HepG2 (cell line): ENCODE results near the gene TTC23. TPM values are rescaled to one million over a fixed set of nuclear protein-coding genes. Genes with fewer than 3 reads are reported as not detected.

Experiments
- ATF7 ChIP-seq, 2 experiments: fragments of 450-650 bp in 1 of 2; sonication (generic) in 1 of 2; formaldehyde crosslinking in 1 of 2; IDR thresholded peaks; 2 replicates each; pipeline versions ENCODE4 v1.4.0 to v1.6.1; 2016 to 2020; ENCODE audit warnings: antibody characterized with exemption in 1 of 2, mild to moderate bottlenecking in 1 of 2, missing genetic modification reagents in 1 of 2
- BATF2 ChIP-seq: sonication (generic); formaldehyde crosslinking; IDR thresholded peaks from 2 replicates; pipeline ENCODE4 v1.8.0; 2022; ENCODE audit warnings: mild to moderate bottlenecking, missing genetic modification reagents, moderate library complexity
- GABPA ChIP-seq, 2 experiments: IDR thresholded peaks; 2 replicates each; pipeline ENCODE4 v1.6.1; 2011 to 2016; ENCODE audit warnings: low read depth in 2 of 2, low read length in 1 of 2, missing biosample characterization in 1 of 2, missing genetic modification characterization in 1 of 2
- GABPB1 ChIP-seq: IDR thresholded peaks from 2 replicates; pipeline ENCODE4 v1.6.1; 2016; ENCODE audit warnings: mild to moderate bottlenecking, missing genetic modification reagents, moderate library complexity, missing compliant biosample characterization
- HNRNPLL ChIP-seq: fragments of 200-400 bp; formaldehyde crosslinking; IDR thresholded peaks from 2 replicates; pipeline ENCODE4 v1.6.1; 2017; ENCODE audit warnings: mild to moderate bottlenecking, low read depth, low read length; ENCODE audit not compliant: poor library complexity, severe bottlenecking
- KMT2B ChIP-seq: IDR thresholded peaks from 2 replicates; pipeline ENCODE4 v1.6.1; 2016; ENCODE audit warnings: missing genetic modification reagents, missing compliant biosample characterization
- NR2F2 ChIP-seq: IDR thresholded peaks from 2 replicates; pipeline ENCODE4 v1.6.1; 2012; ENCODE audit warnings: low read depth, inconsistent platforms, borderline replicate concordance
- PAXIP1 ChIP-seq: sonication (generic); formaldehyde crosslinking; conservative IDR thresholded peaks from 2 replicates; pipeline ENCODE4 v1.4.0; 2020; ENCODE audit warnings: mild to moderate bottlenecking, missing genetic modification reagents, moderate library complexity
- SETDB1 ChIP-seq: sonication (generic); formaldehyde crosslinking; IDR thresholded peaks from 2 replicates; pipeline ENCODE4 v1.5.1; 2020; ENCODE audit warnings: missing genetic modification reagents, mild to moderate bottlenecking, borderline replicate concordance
- SIX1 ChIP-seq: sonication (generic); formaldehyde crosslinking; IDR thresholded peaks from 2 replicates; pipeline ENCODE4 v1.4.0; 2020; ENCODE audit warnings: missing genetic modification reagents, borderline replicate concordance
- SOX13 ChIP-seq, 3 experiments: fragments of 450-650 bp in 1 of 3; sonication (generic) in 1 of 3; formaldehyde crosslinking in 1 of 3; IDR thresholded peaks in 2 of 3; conservative IDR thresholded peaks in 1 of 3; 2 replicates each; pipeline versions ENCODE4 v1.5.0 to v1.6.1; 2016 to 2020; ENCODE audit warnings: antibody characterized with exemption in 1 of 3, mild to moderate bottlenecking in 1 of 3, missing compliant biosample characterization in 1 of 3, missing genetic modification reagents in 1 of 3, moderate library complexity in 1 of 3
- STAT6 ChIP-seq: sonication (generic); formaldehyde crosslinking; IDR thresholded peaks from 2 replicates; pipeline ENCODE4 v1.4.0; 2020; ENCODE audit warnings: missing genetic modification reagents, mild to moderate bottlenecking, borderline replicate concordance
- ZBTB43 ChIP-seq: sonication (generic); formaldehyde crosslinking; conservative IDR thresholded peaks from 2 replicates; pipeline ENCODE4 v1.4.0; 2020; ENCODE audit warnings: missing genetic modification reagents
- ZEB1 ChIP-seq: IDR thresholded peaks from 2 replicates; pipeline ENCODE4 v1.6.1; 2012; ENCODE audit warnings: mild to moderate bottlenecking, low read depth, inconsistent platforms; ENCODE audit not compliant: insufficient replicate concordance
- ZNF253 ChIP-seq: sonication (generic); formaldehyde crosslinking; IDR thresholded peaks from 2 replicates; pipeline ENCODE4 v1.8.0; 2022; ENCODE audit warnings: mild to moderate bottlenecking, missing genetic modification reagents, borderline replicate concordance
- ZNF264 ChIP-seq: sonication (generic); formaldehyde crosslinking; IDR thresholded peaks from 2 replicates; pipeline ENCODE4 v1.4.0; 2020; ENCODE audit warnings: missing genetic modification reagents
- ZNF563 ChIP-seq: sonication (generic); formaldehyde crosslinking; IDR thresholded peaks from 2 replicates; pipeline ENCODE4 v1.8.0; 2022; ENCODE audit warnings: mild to moderate bottlenecking, moderate library complexity, missing genetic modification reagents
- ZNF7 ChIP-seq: IDR thresholded peaks from 2 replicates; pipeline ENCODE4 v1.6.1; 2016; ENCODE audit warnings: missing biosample characterization, missing genetic modification reagents
- ZNF720 ChIP-seq: sonication (generic); formaldehyde crosslinking; IDR thresholded peaks from 2 replicates; pipeline ENCODE4 v1.4.0; 2020; ENCODE audit warnings: missing genetic modification reagents
- polyA plus RNA-seq, 8 experiments: library from polyadenylated mRNA; depleted of rRNA in 3 of 8; stranded (reverse) in 7 of 8; unstranded in 1 of 8; fragments of >200 nt; fragmentation: Illumina TruSeq in 4 of 8; extraction: Trizol in 4 of 8; gene quantifications; 2 replicates each; pipeline versions ENCODE4 v1.2.1 to v1.2.3, GENCODE V29; 2011 to 2016; ENCODE audit warnings: low read depth in 4 of 8, missing spikeins in 1 of 8, mixed read lengths in 1 of 8; ENCODE audit not compliant: insufficient read depth in 1 of 8
- total RNA-seq, 5 experiments: library from RNA; depleted of rRNA; stranded (reverse); fragments of >200 nt; fragmentation: Illumina TruSeq; extraction: Trizol; gene quantifications; 2 replicates each; pipeline ENCODE4 v1.2.3, GENCODE V29; 2016; ENCODE audit warnings: low read depth in 1 of 5

The TTC23 gene
- total and polyA plus RNA-seq, 2 of the 13 experiments (the other 11 are each of a cell fraction or from before 2014, with no cell fraction given), result 1.6 to 11.7 TPM

GRCh38 chr15:99250857-99251841 is 1.8 kb upstream of the TTC23 start, which contains the start of gene LRRC28 (continued):
- TF ChIP-seq KMT2B (CRISPR knock-in tag) (peak; percentile 84), ATF7 (IDR thresholded peaks at IDR 0.05) (no peak), ATF7 (CRISPR knock-in tag; IDR thresholded peaks at IDR 0.05) (no peak), ZNF7 (no peak), ZNF563 (CRISPR knock-in tag) (peak; percentile 31; the same call in 1 of the 2 replicates), GABPA (IDR thresholded peaks at IDR 0.05; ENCODE audit: low read depth, low read length) (peak; percentile 78), GABPA (CRISPR knock-in tag; IDR thresholded peaks at IDR 0.05; ENCODE audit: low read depth) (peak; percentile 93), SETDB1 (CRISPR knock-in tag) (no peak), SIX1 (CRISPR knock-in tag) (no peak), SOX13 (IDR thresholded peaks at IDR 0.05) (no peak), SOX13 (CRISPR knock-in tag; conservative IDR thresholded peaks at IDR 0.05 in 1 of 2, IDR thresholded peaks at IDR 0.05 in 1 of 2) (no peak), ZNF720 (CRISPR knock-in tag) (no peak), ZBTB43 (CRISPR knock-in tag) (no peak), STAT6 (CRISPR knock-in tag) (no peak), GABPB1 (CRISPR knock-in tag) (peak; percentile 92), ZNF253 (CRISPR knock-in tag) (no peak), ZNF264 (CRISPR knock-in tag) (no peak), PAXIP1 (CRISPR knock-in tag) (no peak), BATF2 (CRISPR knock-in tag) (no peak), NR2F2 (no peak), ZEB1 (no peak), HNRNPLL (peak; percentile 93)
